Measurements from ENCODE around the gene SOST. TPM values are rescaled to one million over a fixed set of nuclear protein-coding genes. Genes with fewer than 3 reads are reported as not detected.

Gene SOST
- not detected in 2 replicates for total RNA-seq

DNA sequence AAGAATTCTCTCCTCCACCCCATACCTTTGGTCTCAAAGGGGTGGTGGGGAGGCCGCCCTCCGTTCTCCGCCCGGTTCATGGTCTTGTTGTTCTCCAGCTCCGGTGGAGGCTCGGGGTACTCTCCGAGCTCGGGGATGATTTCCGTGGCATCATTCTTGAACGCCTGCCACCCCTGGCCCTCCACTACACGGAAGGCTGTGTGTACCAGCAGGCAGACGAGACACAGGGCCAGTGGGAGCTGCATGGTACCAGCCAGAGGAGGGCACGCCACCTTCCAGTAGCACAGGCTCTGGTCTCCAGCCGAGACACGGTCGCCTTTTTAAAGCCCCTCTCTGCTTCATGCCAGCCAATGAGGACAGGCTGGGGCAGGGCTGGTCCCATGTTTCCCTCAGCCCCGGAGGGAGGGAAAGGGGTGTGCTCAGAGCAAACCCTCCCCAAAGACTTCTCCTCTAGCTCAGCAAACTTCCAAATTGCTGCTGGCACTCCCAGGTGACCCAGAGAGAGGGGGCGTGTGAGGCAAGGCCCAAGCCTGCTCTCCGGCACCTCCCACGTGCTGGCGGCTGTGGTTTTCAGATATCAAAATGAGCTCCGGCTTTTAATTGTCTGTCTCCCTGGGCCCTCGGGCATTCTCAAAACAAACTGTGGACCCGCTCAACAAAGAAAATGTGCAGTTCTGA, at the start of gene SOST:
SOST (minus strand) TSS at position 295 of the 678 bp plus-strand sequence; CDS start at position 245, 50 bp downstream.

GRCh38 chr17:43780135-43780534, 21.5 kb upstream of the SOST start, which contains the start of gene CFAP97D1:
CFAP97D1 (plus strand) TSS chr17:43780435; CDS start chr17:43780463, 28 bp downstream.

GRCh38 chr17:43778337-43779144, 19.9 kb upstream of the SOST start, which contains the start of gene DUSP3:
DUSP3 (minus strand) TSS chr17:43778977; CDS start chr17:43778924, 53 bp downstream.

Other genes with a start within 250 kb of the SOST start
- gene ETV4, start 212.5 kb downstream of the SOST start, total RNA-seq: 0.39 and 2.6 TPM in 2 replicates
- gene MEOX1, start 96.9 kb downstream of the SOST start, total RNA-seq: 0.65 TPM in 1 of 2 replicates, not detected in the other
- gene DUSP3, start 20.2 kb upstream of the SOST start, total RNA-seq: 38.5 and 58.7 TPM in 2 replicates
- not detected in 2 replicates for gene CFAP97D1, start 21.6 kb upstream of the SOST start, total RNA-seq
- gene MPP3, start 74.4 kb upstream of the SOST start, total RNA-seq: 10.6 and 11.4 TPM in 2 replicates
- gene CD300LG, start 88.4 kb upstream of the SOST start, total RNA-seq: not detected in 2 replicates
- gene MPP2, start 148.7 kb upstream of the SOST start, total RNA-seq: 0.43 and 0.79 TPM in 2 replicates
- gene PPY, start 183.7 kb upstream of the SOST start, total RNA-seq: not detected in 2 replicates
- gene PYY, start 195.1 kb upstream of the SOST start, total RNA-seq: not detected in 2 replicates
- 2.4 and 2.5 TPM in 2 replicates for gene NAGS, start 245.8 kb upstream of the SOST start, total RNA-seq